Nucleus accumbens (tissue), 56 donors: ENCODE data around the gene ADAMTS2.

ENCODE experiments used
- DNase-seq, 56 donors: peaks; one replicate each; lab custom pipeline; 2025; lab: John Stamatoyannopoulos, UW

Gene ADAMTS2

DNA sequence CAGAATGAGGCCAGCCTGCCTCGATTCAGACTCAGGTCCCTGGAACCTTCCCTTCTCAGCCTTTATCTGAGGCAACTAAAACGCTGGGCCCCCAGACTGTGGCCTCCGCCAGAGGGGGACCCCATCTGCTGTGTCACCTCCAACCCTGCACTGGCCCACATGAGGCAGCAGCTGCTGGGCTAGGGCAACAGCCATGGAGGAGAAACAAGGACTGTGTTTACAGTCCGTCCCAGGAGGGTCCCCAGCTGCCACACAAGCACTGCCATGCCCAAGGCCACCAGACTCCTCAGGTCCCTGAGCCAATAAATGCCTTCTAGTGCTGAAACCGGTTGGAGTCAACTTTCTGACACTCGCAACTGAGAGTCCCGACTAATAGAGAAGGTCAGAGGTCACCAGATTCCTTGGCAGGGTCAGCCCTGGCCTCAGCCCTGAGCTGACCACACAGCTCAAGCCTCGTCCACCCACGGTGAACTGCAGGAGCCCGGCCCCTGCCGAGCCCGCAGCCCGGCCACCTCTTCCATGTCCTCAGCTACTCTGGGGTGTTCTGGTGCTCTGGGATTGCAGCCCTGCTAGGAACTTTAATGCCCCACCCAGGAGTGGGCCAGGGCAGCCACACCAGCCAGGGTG lies 208.1 kb downstream of the ADAMTS2 start:
- DNase-seq: no peak

DNA sequence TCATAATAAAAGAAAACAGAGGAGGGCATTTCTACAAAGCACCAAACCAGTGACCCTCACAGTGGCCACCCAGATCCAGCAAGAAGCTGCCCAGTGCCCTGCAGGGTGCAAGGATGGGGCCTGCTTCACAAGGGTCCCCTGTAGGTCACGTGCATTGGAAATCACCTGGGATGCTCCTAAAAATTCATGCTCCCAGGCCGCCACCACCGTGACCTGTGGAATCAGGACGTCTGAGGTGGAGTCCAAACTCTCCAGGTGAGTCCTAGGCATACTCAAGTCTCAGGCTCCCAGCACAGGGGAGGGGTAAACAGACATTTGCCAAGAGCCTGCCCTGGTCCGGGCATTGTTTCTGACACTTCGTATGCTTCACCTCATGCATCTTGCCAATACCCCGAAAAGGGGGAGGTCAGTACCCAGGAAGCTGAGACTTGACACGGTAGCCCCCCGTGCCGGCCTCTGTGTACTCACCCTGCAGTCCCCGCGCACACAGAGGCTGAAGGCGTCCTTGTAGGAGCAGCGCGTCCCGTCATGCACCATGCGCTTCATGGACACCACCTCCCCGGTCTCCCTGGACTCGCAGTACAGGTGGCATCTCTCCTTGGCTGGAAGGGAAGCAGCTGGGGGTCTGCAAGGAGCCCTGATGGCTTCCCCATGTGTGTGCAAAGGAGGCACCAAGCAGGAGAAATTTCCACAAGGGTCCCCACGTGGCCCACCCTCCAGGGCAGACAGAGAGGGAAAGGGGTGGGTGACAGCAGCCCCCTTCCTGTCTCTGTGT lies 209.6 kb downstream of the ADAMTS2 start:
- DNase-seq: no peak

DNA sequence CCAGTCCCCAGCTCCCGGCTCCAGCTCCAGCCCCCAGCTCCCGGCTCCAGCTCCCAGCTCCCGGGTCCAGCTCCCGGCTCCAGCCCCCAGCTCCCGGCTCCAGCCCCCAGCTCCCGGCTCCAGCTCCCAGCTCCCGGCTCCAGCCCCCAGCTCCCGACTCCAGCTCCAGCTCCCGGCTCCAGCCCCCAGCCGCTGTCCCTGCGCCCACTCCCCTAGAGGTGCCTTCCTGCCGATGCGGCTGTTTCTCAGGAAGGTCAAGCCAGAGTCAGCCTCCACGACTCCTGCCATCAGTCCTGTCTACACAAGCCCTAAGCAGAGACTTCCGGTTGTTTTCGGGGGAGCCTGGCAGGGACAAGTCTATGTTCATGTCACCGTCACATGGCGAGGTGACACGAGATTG lies 210.3 kb downstream of the ADAMTS2 start:
- DNase-seq: no peak

DNA sequence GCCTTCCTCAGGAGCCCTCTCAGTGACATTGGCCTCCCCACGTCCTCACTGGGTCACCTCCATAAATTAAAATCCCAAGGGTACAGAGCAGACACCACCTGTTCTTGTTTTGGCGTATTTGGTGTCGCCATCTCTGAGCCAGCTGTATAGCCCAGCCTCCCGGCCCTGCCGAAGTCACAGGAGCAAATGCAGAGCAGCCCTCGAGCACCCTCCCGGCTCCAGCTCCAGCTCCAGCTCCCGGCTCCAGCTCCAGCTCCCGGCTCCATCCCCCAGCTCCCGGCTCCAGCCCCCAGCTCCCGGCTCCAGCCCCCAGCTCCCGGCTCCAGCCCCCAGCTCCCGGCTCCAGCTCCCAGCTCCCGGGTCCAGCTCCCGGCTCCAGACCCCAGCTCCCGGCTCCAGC lies 210.8 kb downstream of the ADAMTS2 start:
- DNase-seq: no peak

DNA sequence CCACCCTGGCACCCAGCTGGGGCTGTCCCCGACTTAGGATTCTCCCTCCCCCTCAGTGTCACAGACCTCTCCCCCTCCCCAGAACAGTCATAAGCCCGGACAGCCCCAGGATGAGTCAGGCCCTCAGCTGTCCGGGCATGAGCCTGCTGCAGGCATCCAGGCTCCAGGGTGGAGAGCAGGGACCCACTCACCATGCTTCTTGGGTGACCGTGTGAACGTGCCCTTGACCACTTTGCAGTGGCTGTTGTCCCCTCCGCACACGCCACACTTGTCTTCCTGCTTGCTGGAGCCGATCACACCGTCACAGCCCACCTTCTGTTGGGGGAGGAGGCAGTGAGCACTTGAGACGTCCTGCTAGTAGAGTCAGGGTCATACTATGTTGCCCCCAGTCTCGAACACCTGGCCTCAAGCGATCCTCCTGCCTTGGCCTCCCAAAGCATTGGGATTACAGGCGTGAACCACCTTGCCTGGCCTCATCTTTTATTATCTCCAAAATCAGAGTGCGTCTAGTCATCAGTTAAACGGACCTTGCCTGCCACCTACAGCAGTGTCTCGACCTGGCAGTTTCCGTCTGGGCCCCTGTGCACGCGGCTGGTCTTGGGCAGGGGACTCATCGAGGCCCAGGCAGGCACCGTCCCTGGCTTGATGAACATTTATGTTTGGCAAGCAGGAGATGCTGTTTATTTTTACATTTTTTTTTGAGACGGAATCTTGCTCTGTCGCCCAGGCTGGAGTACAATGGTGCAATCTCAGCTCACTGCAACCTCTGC lies 212.5 kb downstream of the ADAMTS2 start:
- no peak for DNase-seq

DNA sequence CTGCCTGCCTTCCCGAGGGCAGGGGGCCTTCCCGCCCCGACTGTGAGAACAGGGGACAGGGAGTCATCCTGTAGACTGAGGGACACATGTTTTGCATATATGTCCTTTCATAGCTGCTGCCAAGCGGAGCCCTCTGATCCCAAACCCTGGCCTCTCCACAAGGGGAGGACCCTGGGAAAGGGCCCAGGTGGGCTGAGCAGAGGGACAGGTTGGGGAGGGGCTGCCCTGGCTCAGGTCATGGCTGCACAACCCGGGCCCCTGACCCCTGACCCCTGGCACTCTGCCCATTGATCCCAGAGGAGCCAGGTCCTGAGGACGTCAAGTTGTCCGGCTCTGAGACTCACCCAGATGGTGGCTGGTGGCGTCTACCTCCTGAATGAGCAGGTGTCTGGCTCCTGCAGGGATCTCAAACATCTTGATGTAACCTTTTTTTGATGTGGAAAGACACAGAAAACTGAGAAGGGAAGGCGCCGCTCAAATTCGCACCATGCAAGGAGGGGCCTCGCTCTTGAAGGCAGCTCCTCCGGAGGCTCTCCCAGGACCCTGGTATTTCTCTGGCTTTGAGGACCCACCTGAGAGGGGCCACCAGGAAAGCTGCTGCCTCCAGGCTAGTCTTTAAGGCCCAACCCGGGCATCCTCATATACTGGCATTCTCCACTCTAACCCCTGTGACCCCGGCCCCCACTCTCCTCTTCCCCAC lies 213.2 kb downstream of the ADAMTS2 start:
- DNase-seq: no peak

DNA sequence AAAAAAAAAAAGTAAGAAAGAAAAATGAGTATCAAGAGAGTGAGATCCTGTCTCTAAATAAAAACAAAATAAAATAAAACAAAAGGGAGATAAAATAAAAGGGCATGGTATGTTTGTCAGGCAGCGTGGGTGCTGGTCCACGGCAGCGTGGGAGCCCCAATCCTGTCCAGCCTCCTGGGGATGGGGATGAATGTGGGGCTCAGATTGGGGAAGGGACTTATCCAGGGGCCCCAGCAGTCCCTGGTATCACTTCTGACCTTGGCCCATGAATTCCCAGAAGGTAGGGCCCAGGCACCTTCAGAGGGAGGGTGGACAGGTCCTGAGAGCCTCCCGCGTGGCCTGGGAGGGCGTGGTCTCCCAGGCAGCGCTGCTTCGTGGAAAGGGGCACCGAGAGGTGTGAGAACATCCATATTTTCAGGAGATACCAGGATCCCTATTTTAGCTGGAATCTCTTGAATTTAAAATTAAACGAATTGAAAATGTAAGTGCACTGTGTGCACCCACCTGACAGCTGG lies 213.9 kb downstream of the ADAMTS2 start:
- no peak for DNase-seq

DNA sequence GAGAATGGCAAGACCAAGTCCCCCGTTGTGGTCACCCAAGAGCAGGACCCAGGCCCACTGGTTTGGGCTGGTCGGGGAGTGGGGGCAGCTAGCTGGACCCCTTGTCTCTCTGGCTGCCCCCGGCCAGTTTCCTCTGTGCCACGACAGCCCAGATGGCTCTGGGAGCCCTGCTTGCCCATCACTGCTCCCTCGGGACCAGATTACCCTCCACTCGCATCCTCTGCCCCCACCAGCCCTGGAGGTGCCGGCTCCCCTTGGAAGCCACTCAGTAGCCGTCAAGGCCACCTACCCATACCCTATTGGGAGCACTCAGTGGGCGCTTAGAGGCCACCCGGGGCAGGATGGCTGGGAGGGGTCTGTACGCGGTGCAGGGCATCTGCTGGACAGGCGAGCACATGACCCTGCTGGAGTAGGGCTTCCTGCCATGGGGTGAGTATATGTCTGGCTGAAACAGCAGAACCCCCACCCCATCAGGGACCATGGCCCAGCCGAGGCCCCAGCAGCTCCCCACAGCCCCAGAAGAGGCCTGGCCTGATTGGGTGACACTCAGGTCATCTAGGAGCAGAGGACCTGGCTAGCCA lies 215.1 kb downstream of the ADAMTS2 start:
- no peak for DNase-seq

DNA sequence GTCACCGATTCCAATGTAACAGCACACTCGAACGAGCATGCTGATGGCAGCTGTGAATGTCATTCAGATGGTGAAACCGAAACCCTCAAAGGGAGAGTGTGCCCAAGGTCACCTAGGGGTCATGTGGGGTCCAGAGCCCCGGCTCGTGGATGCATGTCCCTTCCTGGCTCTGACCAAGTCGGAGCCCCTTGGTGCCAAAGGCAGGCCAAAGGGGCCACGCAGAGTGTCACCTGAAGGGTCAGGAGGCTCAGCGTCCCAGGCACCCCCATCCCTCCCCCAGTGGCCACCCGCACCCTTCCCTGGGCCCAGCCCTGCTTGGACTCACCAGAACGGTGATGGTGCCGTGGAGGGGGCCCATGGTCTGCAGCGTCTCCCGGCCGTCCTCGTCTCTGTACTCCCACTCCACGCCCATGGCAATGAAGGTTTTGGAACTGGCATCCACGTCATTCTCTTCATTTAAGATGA lies 215.6 kb downstream of the ADAMTS2 start:
- DNase-seq: no peak

DNA sequence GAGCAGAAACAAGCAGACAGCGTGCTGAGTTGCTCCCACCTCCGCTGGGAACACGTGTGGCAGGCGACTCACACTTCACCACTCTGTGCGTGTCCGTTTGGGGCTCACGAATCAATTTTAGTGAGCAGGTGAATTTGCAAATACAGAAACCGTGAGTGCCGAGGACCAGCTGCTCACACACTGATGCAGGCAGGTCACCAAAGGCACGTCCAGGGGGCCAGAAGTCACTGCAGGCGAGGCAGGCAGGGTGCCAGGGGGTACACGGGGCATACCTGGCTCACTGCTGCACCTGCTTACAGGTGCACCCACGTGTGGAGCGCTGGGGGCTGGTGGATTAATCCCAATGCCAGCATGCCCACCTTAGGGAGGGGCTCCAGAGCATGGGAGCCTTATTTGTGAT lies 216.3 kb downstream of the ADAMTS2 start:
- DNase-seq: no peak

DNA sequence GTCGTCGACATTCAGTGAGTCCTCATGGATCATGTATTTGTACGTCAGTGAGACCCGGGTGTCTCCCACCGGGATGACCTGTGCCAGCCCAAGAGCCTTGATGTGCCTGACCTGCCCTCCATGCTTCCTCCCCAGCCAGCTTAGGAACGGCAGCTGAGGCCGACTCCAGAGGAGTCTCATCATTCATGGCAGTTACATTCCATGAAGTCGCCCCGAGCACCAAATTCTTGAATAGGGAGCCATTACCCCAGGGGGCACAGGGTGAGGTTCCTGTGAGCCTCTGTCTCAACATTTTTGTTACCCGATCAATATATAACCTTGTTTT lies 217.3 kb downstream of the ADAMTS2 start:
- no peak for DNase-seq

DNA sequence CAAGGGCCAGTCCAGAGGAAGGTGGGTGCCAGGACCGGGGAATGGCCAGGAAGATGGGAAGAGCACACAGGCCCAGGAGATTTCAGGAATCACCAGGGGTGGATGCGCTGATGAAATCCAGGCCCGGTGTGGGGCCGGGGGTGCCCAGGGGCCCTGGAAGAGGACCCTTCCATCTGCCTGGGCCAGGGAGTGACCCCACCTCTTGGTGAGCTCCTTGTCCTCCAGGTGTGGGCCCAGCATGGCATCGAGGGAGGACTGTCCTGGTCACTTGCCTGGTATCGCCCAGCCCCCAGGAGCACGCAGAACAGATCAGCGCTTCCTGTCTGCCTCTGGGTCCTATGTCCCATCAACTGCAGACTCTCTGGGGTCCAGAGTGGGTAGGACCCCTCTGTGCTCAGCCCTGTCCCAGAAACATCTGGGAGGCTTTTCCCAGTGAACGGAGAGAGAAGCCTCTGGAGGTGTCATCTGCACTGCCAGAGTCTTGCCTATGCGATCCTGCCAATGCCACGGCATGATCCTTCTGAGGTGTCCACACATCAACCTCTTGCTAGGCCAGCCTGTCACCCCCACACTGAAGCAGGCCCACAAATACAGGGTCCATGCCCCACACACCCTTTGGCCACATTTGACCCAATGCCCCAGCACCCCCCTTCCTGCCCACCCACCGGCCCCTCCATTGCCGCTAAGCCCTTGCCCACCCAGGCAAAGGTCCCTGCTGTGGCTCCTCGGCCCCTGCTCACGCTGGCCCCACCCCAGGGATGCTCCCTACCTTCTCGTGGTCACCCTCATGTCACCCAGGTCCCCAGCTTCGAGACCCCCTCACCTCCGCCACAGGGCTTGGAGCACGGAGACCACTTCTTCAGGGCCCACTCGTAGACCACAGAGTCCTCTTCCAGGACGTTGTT lies 217.9 kb downstream of the ADAMTS2 start:
- DNase-seq: no peak

DNA sequence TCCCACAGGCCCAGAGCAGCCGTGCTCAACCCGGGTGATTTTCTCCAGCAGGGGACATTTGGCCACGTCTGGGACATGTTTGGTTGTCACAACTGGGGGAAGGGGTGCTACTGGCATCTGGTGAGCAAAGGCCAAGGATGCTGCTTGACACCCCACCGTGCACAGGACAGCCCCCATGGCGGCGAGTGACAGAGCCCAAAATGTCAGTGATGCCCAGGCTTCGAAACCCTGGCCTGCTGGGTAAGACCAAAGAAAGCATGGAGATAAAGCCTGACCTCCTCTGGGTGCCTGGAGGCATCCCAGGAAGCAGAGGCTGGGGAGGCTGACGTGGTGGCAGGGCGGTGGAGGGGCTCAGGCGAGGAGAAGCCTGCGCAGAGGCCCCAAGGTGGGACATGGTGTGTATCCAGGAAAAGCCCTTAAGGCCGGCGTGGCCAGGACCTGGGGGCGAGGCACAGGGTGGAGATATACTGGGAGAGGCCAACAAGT lies 218.7 kb downstream of the ADAMTS2 start:
- no peak for DNase-seq

DNA sequence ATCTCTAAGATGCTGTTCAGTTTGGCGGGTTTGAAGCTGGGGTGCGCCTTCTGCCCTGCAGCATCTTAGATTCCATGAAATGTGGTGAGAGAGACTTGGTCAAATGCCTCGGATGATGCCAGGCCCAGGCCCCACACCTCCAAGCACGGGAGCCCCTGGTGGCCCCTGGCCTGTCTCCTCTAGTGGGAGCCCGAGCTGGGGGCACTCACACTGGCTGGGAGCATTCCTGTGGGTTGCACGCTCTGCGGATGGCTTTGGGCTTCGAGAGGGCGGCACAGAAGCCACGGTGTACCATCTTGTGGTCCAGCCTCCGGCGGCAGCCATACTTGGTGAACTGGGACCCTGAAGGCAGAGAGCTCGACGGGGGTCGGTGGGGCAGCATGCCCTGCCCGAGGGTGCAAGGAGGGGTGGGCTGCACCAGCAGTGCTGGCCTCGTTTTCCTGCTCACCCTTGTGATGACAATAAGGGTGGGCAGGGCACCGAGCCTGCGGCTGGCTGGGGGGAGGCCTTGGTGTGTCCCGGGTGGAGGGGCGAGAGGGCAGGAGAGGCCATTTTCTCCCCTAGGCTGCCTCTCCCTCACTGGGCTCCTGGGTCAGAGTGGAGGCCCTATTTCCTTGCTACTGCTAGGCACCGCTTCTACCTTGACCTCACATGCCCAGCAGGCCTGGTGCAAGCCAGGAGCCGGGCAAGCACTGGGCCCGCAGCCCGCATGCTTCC lies 219.3 kb downstream of the ADAMTS2 start:
- no peak for DNase-seq

DNA sequence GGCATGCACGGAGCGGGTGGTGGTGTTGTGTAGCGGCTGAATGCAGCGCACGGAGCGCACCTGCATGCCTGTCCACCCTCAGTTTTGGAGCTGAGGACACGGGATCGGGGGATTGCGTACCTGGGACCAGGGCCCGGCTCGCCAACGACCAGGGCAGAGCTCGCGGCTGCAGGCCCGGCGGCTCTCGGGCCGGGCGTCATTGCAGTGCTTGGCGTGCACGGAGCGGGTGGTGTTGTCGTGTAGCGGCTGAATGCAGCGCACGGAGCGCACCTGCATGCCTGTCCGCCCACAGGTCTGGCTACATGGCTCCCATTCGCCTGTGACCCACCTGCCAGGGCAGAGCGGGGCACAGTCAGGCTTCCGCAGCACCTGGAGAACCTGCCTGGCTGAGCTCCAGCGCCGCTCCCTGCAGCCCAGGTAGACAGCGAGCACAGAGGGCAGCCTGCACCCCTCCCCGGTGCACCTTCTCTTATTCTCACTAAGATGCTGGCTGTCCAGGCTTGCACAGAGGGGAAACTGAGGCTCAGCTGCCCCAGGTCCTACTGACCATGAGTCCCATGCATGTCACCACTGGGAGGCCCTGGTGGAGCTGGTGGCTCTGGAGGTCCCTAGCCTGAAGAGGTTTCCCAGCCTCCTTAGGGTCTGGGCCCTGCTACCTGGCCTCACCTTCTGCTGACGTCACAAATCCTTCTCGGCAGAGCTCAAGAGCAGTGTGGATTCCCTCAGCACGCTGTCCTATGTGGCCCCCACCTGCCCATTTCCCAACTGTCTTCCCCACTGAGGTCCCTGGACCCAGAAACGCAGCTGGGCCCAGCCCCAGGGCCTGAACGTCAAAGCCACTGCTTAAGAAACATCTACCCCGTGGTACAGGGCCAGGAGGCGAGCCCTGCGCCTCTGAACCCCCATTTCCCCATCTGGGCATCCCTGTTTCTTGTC lies 220.1 kb downstream of the ADAMTS2 start:
- no peak for DNase-seq

DNA sequence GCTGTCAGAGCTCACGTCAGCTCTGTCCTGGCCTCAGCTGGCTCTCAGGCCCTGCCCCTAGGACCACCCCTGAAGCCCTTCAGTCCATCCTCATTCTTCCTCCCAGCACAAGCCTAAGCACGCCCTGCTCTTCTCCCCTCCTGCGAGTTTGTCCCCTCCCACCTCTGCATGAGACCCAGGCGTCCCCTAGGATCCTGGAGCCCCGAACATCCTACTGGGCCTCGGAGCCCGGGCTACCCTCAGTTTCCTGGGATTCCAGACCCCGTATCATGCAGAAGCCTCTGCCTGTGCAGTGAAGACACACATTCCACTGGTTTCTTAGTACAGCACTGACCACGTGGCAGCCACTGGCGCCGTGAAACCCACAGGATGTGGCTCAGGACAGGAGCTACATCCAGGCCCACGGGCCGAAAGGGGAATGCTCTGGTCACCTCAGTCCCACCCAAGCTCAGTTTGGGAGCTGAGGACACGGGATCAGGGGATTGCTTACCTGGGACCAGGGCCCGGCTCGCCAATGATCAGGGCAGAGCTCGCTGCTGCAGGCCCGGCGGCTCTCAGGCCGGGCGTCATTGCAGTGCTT lies 220.9 kb downstream of the ADAMTS2 start:
- no peak for DNase-seq
